ENCODE data around the gene SRD5A1.

- TF ChIP-seq, protein P1, sequence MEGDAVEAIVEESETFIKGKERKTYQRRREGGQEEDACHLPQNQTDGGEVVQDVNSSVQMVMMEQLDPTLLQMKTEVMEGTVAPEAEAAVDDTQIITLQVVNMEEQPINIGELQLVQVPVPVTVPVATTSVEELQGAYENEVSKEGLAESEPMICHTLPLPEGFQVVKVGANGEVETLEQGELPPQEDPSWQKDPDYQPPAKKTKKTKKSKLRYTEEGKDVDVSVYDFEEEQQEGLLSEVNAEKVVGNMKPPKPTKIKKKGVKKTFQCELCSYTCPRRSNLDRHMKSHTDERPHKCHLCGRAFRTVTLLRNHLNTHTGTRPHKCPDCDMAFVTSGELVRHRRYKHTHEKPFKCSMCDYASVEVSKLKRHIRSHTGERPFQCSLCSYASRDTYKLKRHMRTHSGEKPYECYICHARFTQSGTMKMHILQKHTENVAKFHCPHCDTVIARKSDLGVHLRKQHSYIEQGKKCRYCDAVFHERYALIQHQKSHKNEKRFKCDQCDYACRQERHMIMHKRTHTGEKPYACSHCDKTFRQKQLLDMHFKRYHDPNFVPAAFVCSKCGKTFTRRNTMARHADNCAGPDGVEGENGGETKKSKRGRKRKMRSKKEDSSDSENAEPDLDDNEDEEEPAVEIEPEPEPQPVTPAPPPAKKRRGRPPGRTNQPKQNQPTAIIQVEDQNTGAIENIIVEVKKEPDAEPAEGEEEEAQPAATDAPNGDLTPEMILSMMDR (IDR thresholded peaks at IDR 0.05), result no peak
- no peak for TF ChIP-seq POLR2A (IDR thresholded peaks at IDR 0.05)
Observed at GRCh38 chr5:6606884-6607558, 26.2 kb upstream of the SRD5A1 start.
